Effector memory CD4-positive, alpha-beta T cell (primary cell): ENCODE measurements around the gene COL8A2.

Source experiments
- DNase-seq, 3 donors: peaks; one replicate each; pipeline ENCODE4 v3.0.0-alpha.2; 2020
- H3K27ac ChIP-seq: 2 replicates; pipeline ENCODE4 v1.7.0; 2013; ENCODE audit warnings: mild to moderate bottlenecking, low read length, moderate library complexity; ENCODE audit not compliant: insufficient read depth, poor library complexity, severe bottlenecking
- H3K27me3 ChIP-seq: replicated peaks from 2 replicates; pipeline ENCODE4 v1.7.0; 2013; ENCODE audit warnings: mild to moderate bottlenecking, low read length; ENCODE audit not compliant: insufficient read depth, control insufficient read depth, poor library complexity, severe bottlenecking
- H3K36me3 ChIP-seq: 2 replicates; pipeline ENCODE4 v1.7.0; 2013; ENCODE audit warnings: mild to moderate bottlenecking, low read length, moderate library complexity; ENCODE audit not compliant: control insufficient read depth, insufficient read depth
- H3K4me1 ChIP-seq: 2 replicates; pipeline ENCODE4 v1.7.0; 2013; ENCODE audit warnings: low read length, mild to moderate bottlenecking; ENCODE audit not compliant: control insufficient read depth, insufficient read depth, poor library complexity, severe bottlenecking
- H3K4me3 ChIP-seq: 2 replicates; pipeline ENCODE4 v1.7.0; 2013; ENCODE audit warnings: low read length, low read depth, mild to moderate bottlenecking; ENCODE audit not compliant: insufficient read depth, poor library complexity, severe bottlenecking
- H3K9me3 ChIP-seq: 2 replicates; pipeline ENCODE4 v1.7.0; 2013; ENCODE audit warnings: mild to moderate bottlenecking, low read length, moderate library complexity; ENCODE audit not compliant: control insufficient read depth

The COL8A2 gene

GRCh38 chr1:36067871-36068270, 57.2 kb downstream of the COL8A2 start:
- H3K36me3 ChIP-seq, result no peaks in the 10 kb centered on the region
- H3K27ac ChIP-seq, result no peak overlapping the region
- H3K9me3 ChIP-seq, result no peaks in the 10 kb centered on the region
- H3K4me3 ChIP-seq, result no peak overlapping the region
- no peaks in the 10 kb centered on the region for H3K27me3 ChIP-seq
- no peaks in the 10 kb centered on the region for H3K4me1 ChIP-seq
- DNase-seq, result no peak

GRCh38 chr1:36062315-36062714, 62.7 kb downstream of the COL8A2 start:
- no peak for DNase-seq
- no peak overlapping the region for H3K27ac ChIP-seq

GRCh38 chr1:36055706-36056105, 69.3 kb downstream of the COL8A2 start:
- DNase-seq, result no peak
- no peaks in the 10 kb centered on the region for H3K9me3 ChIP-seq
- no peaks in the 10 kb centered on the region for H3K4me1 ChIP-seq
- no peak overlapping the region for H3K27ac ChIP-seq
- no peaks in the 10 kb centered on the region for H3K27me3 ChIP-seq
- peaks cover 15% of the 10 kb centered on the region for H3K36me3 ChIP-seq
- H3K4me3 ChIP-seq, result no peak overlapping the region

More at GRCh38 chr1:36062315-36062714, 62.7 kb downstream of the COL8A2 start:
- Histone ChIP-seq H3K4me1 (no peaks in the 10 kb centered on the region), H3K9me3 (no peaks in the 10 kb centered on the region), H3K36me3 (peaks cover 5% of the 10 kb centered on the region), H3K27me3 (no peaks in the 10 kb centered on the region), H3K4me3 (no peak overlapping the region)

GRCh38 chr1:36053978-36054377, 71.0 kb downstream of the COL8A2 start:
- H3K27ac ChIP-seq, result no peak overlapping the region
- no peak for DNase-seq
- H3K36me3 ChIP-seq, result peaks cover 15% of the 10 kb centered on the region
- H3K4me1 ChIP-seq, result no peaks in the 10 kb centered on the region
- H3K4me3 ChIP-seq, result no peak overlapping the region
- H3K9me3 ChIP-seq, result no peaks in the 10 kb centered on the region
- H3K27me3 ChIP-seq, result no peaks in the 10 kb centered on the region

- H3K36me3 ChIP-seq, result peaks cover 10% of the 10 kb centered on the region
- no peak overlapping the region for H3K4me3 ChIP-seq
- no peaks in the 10 kb centered on the region for H3K9me3 ChIP-seq
- no peak for DNase-seq
- H3K4me1 ChIP-seq, result no peaks in the 10 kb centered on the region
- no peak overlapping the region for H3K27ac ChIP-seq
- H3K27me3 ChIP-seq, result no peaks in the 10 kb centered on the region
Observed at GRCh38 chr1:36051821-36052220, 73.2 kb downstream of the COL8A2 start.
